CD14-positive monocyte (primary cell): ENCODE measurements around the gene TPRKB. TPM values are rescaled to one million over a fixed set of nuclear protein-coding genes. Genes with fewer than 3 reads are reported as not detected.

Source experiments
- DNase-seq, 3 donors: peaks; one replicate each; pipeline ENCODE4 v3.0.0-alpha.2; 2011 to 2022
- H2AFZ ChIP-seq: 2 replicates; pipeline ENCODE4 v1.6.0; 2012; ENCODE audit warnings: mild to moderate bottlenecking, low read depth, low read length, inconsistent platforms; ENCODE audit not compliant: insufficient read depth, poor library complexity, severe bottlenecking
- H3K27ac ChIP-seq, 2 donors: 1 replicate in 1 of 2; 2 replicates in 1 of 2; pipeline ENCODE4 v1.5.1; 2012 to 2013; ENCODE audit warnings: low read length in 2 of 2, control low read depth in 1 of 2, inconsistent platforms in 1 of 2, low read depth in 1 of 2, mild to moderate bottlenecking in 1 of 2
- H3K27me3 ChIP-seq, 2 donors: one replicate each; pipeline versions ENCODE4 v1.6.0 to v1.6.1; 2011 to 2013; ENCODE audit warnings: low read length in 2 of 2; ENCODE audit not compliant: control insufficient read depth in 2 of 2, insufficient read depth in 2 of 2
- H3K36me3 ChIP-seq, 2 donors: replicated peaks in 1 of 2; 1 replicate in 1 of 2; 2 replicates in 1 of 2; pipeline versions ENCODE4 v1.5.1 to v1.6.1; 2012 to 2013; ENCODE audit warnings: low read length in 2 of 2, control low read depth in 1 of 2, inconsistent platforms in 1 of 2, mild to moderate bottlenecking in 1 of 2; ENCODE audit not compliant: insufficient read depth in 2 of 2, control insufficient read depth in 1 of 2
- H3K4me1 ChIP-seq, 2 donors: 1 replicate in 1 of 2; 2 replicates in 1 of 2; pipeline versions ENCODE4 v1.5.1 to v1.6.1; 2012 to 2013; ENCODE audit warnings: low read length in 2 of 2, control low read depth in 1 of 2, inconsistent platforms in 1 of 2, mild to moderate bottlenecking in 1 of 2, moderate library complexity in 1 of 2; ENCODE audit not compliant: insufficient read depth in 2 of 2, control insufficient read depth in 1 of 2
- H3K4me2 ChIP-seq: replicated peaks from 2 replicates; pipeline ENCODE3; 2012; ENCODE audit warnings: low read length, moderate library complexity, mild to moderate bottlenecking; ENCODE audit not compliant: poor library complexity, severe bottlenecking; ENCODE audit errors: extremely low read depth
- H3K4me3 ChIP-seq, 3 experiments: fragments of 200-600 bp in 1 of 3; sonication (generic) in 1 of 3; replicated peaks in 1 of 3; 1 replicate in 2 of 3; 2 replicates in 1 of 3; pipeline ENCODE4 v1.5.1; 2011 to 2013; ENCODE audit warnings: low read length in 3 of 3, mild to moderate bottlenecking in 3 of 3, control low read depth in 2 of 3, low read depth in 2 of 3, inconsistent platforms in 1 of 3, moderate library complexity in 1 of 3
- H3K79me2 ChIP-seq: 2 replicates; pipeline ENCODE4 v1.6.0; 2012; ENCODE audit warnings: mild to moderate bottlenecking, control low read depth, inconsistent platforms, low read length, moderate library complexity; ENCODE audit not compliant: insufficient read depth
- H3K9ac ChIP-seq: 2 replicates; pipeline ENCODE4 v1.6.0; 2017; ENCODE audit warnings: low read length, mild to moderate bottlenecking; ENCODE audit not compliant: insufficient read depth, poor library complexity, severe bottlenecking
- H3K9me3 ChIP-seq, 2 donors: replicated peaks in 1 of 2; 1 replicate in 1 of 2; 2 replicates in 1 of 2; pipeline versions ENCODE4 v1.5.1 to v1.6.1; 2012 to 2013; ENCODE audit warnings: low read length in 2 of 2, control low read depth in 1 of 2; ENCODE audit not compliant: control insufficient read depth in 1 of 2, insufficient read depth in 1 of 2
- H4K20me1 ChIP-seq: 2 replicates; pipeline ENCODE4 v1.6.0; 2012; ENCODE audit warnings: mild to moderate bottlenecking, low read length, control low read depth, moderate library complexity; ENCODE audit not compliant: insufficient read depth
- H3K27ac Mint-ChIP-seq, 7 donors: one replicate each; pipeline ENCODE4 v1.8.0; 2020; ENCODE audit warnings: mild to moderate bottlenecking in 7 of 7, mixed read lengths in 7 of 7, moderate library complexity in 6 of 7, inconsistent platforms in 2 of 7
- H3K27me3 Mint-ChIP-seq, 3 donors: one replicate each; pipeline ENCODE4 v1.8.0; 2021 to 2022; ENCODE audit warnings: low read depth in 3 of 3, mild to moderate bottlenecking in 3 of 3, mixed read lengths in 3 of 3, moderate library complexity in 3 of 3, inconsistent platforms in 1 of 3
- H3K36me3 Mint-ChIP-seq, 2 donors: one replicate each; pipeline ENCODE4 v1.8.0; 2020; ENCODE audit warnings: mixed read lengths in 2 of 2, inconsistent platforms in 1 of 2, mild to moderate bottlenecking in 1 of 2
- H3K4me1 Mint-ChIP-seq: one replicate; pipeline ENCODE4 v1.8.0; 2020; ENCODE audit warnings: mild to moderate bottlenecking, mixed read lengths
- H3K4me3 Mint-ChIP-seq, 2 donors: one replicate each; pipeline ENCODE4 v1.8.0; 2020; ENCODE audit warnings: mild to moderate bottlenecking in 2 of 2, mixed read lengths in 2 of 2, moderate library complexity in 1 of 2
- H3K9me3 Mint-ChIP-seq, 7 donors: one replicate each; pipeline ENCODE4 v1.8.0; 2020 to 2022; ENCODE audit warnings: mixed read lengths in 7 of 7, mild to moderate bottlenecking in 6 of 7, moderate library complexity in 6 of 7, inconsistent platforms in 2 of 7
- CTCF ChIP-seq: fragments of 200-600 bp; IDR thresholded peaks from one replicate; pipeline ENCODE4 v1.8.0; 2022; ENCODE audit warnings: antibody characterized with exemption, mild to moderate bottlenecking
- WGBS: methylation state at CpG from one replicate; pipeline ENCODE4 v1.1.5; 2013; ENCODE audit warnings: missing lambda C conversion rate; ENCODE audit not compliant: insufficient coverage; 5-methylcytosine and 5-hydroxymethylcytosine counted together
- intact Hi-C, 2 donors: fragments of 100-400 bp; cut with micrococcal nuclease; formaldehyde crosslinking; loops; one replicate each; pipeline versions ENCODE4 v1.15.0 to v1.15.1; 2023
- polyA plus RNA-seq, 3 donors: library from polyadenylated mRNA; depleted of rRNA in 1 of 3; unstranded in 2 of 3; stranded (reverse) in 1 of 3; fragments of 300-500 nt in 2 of 3; fragments of >200 nt in 1 of 3; fragmentation: Illumina TruSeq in 2 of 3; gene quantifications; 1 replicate in 2 of 3; 2 replicates in 1 of 3; pipeline ENCODE4 v1.2.3, GENCODE V29; 2012 to 2021

Gene TPRKB
- polyA plus RNA-seq, 3 donors = 26.9 to 69.1 (median 65.8) TPM

GRCh38 chr2:73707636-73708035 lies 29.5 kb downstream of the TPRKB start:
- H3K9ac ChIP-seq = no peak overlapping the region
- H3K27me3 ChIP-seq = no peaks in the 10 kb centered on the region
- Mint-ChIP-seq H3K27me3 (peaks cover 0 to 4% (median 3%) of the 10 kb centered on the region in 3 donors), H3K4me3 (no peak overlapping the region), H3K36me3 (no peaks in the 10 kb centered on the region), H3K9me3 (peaks cover 0 to 5% (median 0%) of the 10 kb centered on the region in 7 donors), H3K27ac (no peak overlapping the region), H3K4me1 (peaks cover 15% of the 10 kb centered on the region)
- H4K20me1 ChIP-seq = no peaks in the 10 kb centered on the region
- no peaks in the 10 kb centered on the region for H3K79me2 ChIP-seq
- intact Hi-C loops = no loop called here
- H3K36me3 ChIP-seq = no peaks in the 10 kb centered on the region
- peaks cover 9 to 13% of the 10 kb centered on the region in 2 donors for H3K4me1 ChIP-seq
- H2AFZ ChIP-seq = no peak overlapping the region
- H3K9me3 ChIP-seq = peaks cover 0 to under 1% of the 10 kb centered on the region in 2 donors
- no peak overlapping the region for H3K4me3 ChIP-seq
- DNase-seq = no peak
- TF ChIP-seq CTCF = no peak
- no peak overlapping the region for H3K4me2 ChIP-seq
- 100% methylated on average over 1 of the region's 3 CpGs for WGBS
- no peak overlapping the region for H3K27ac ChIP-seq

GRCh38 chr2:73707058-73707457 lies 30.1 kb downstream of the TPRKB start:
- Histone ChIP-seq H3K79me2 (no peaks in the 10 kb centered on the region), H2AFZ (no peak overlapping the region), H3K9ac (no peak overlapping the region), H3K27me3 (no peaks in the 10 kb centered on the region), H3K27ac (no peak overlapping the region), H3K4me1 (peaks cover 9 to 13% of the 10 kb centered on the region in 2 donors), H3K9me3 (no peaks in the 10 kb centered on the region), H3K4me3 (no peak overlapping the region), H3K36me3 (no peaks in the 10 kb centered on the region), H4K20me1 (no peaks in the 10 kb centered on the region), H3K4me2 (no peak overlapping the region)
- WGBS = 96% methylated on average over 4 of the region's 5 CpGs
- no peak for TF ChIP-seq CTCF
- H3K4me3 Mint-ChIP-seq = no peak overlapping the region
- no peak overlapping the region for H3K27ac Mint-ChIP-seq
- peaks cover 0 to 5% (median 0%) of the 10 kb centered on the region in 7 donors for H3K9me3 Mint-ChIP-seq
- no peaks in the 10 kb centered on the region for H3K36me3 Mint-ChIP-seq
- peaks cover 15% of the 10 kb centered on the region for H3K4me1 Mint-ChIP-seq
- peaks cover 0 to 8% (median 3%) of the 10 kb centered on the region in 3 donors for H3K27me3 Mint-ChIP-seq
- no peak for DNase-seq
- intact Hi-C loops = no loop called here
